H1 (cell line): ENCODE results near the gene FOXO6. TPM values are rescaled to one million over a fixed set of nuclear protein-coding genes. Genes with fewer than 3 reads are reported as not detected.

Experiments used
- CREB1 ChIP-seq: IDR thresholded peaks from 2 replicates; pipeline ENCODE4 v1.6.1; 2012; ENCODE audit warnings: inconsistent platforms
- NRF1 ChIP-seq: IDR thresholded peaks from 2 replicates; pipeline ENCODE4 v1.6.1; 2011; ENCODE audit warnings: mild to moderate bottlenecking, low read depth, low read length, improper control_type of control experiment
- POU5F1 ChIP-seq: IDR thresholded peaks from 2 replicates; pipeline ENCODE4 v1.6.1; 2011; ENCODE audit warnings: low read depth, mild to moderate bottlenecking, low read length, moderate library complexity
- SP1 ChIP-seq: IDR thresholded peaks from 2 replicates; pipeline ENCODE4 v1.6.1; 2011; ENCODE audit warnings: low read depth, low read length
- SP2 ChIP-seq: IDR thresholded peaks from 2 replicates; pipeline ENCODE4 v1.6.1; 2012; ENCODE audit warnings: mild to moderate bottlenecking, low read length, inconsistent platforms
- USF2 ChIP-seq: IDR thresholded peaks from 2 replicates; pipeline ENCODE4 v1.6.1; 2011; ENCODE audit warnings: low read length, improper control_type of control experiment
- polyA plus RNA-seq, 7 experiments: library from polyadenylated mRNA; depleted of rRNA in 3 of 7; stranded (reverse) in 5 of 7; unstranded in 2 of 7; fragments of >200 nt in 5 of 7; fragments of 200-250 nt in 2 of 7; gene quantifications; 1 replicate in 5 of 7; 2 replicates in 1 of 7; 4 replicates in 1 of 7; pipeline versions ENCODE4 v1.2.1 to v1.2.3, GENCODE V29; 2011 to 2013; ENCODE audit warnings: missing spikeins in 2 of 7, mixed read lengths in 2 of 7
- total RNA-seq: library from RNA; stranded (reverse); fragmentation: NEBNext Ultra II Directional; extraction: Animal tissue kit (Norgen Biotek cat#: 25700); gene quantifications from 2 replicates; pipeline ENCODE4 v1.2.1, GENCODE V29; 2021

FOXO6 gene
- total and polyA plus RNA-seq, 2 of the 8 experiments (the other 6 are each of a cell fraction or from before 2014, with no cell fraction given): 0.59 to 3.0 TPM

- no peak for TF ChIP-seq SP1
- TF ChIP-seq POU5F1: no peak
- TF ChIP-seq CREB1: no peak
- TF ChIP-seq SP2: no peak
- no peak for TF ChIP-seq USF2
- no peak for TF ChIP-seq NRF1
- TF ChIP-seq, all 59 proteins: peak for 0
Observed at GRCh38 chr1:41427916-41428737, 66.9 kb downstream of the FOXO6 start (continued).
